Fibroblast of skin of left biceps (primary cell): ENCODE data around the gene ACIN1.

Experiments
- DNase-seq, 2 experiments: peaks; one replicate each; pipeline ENCODE4 v3.0.0-alpha.2; 2013; ENCODE audit warnings: low read depth in 2 of 2

The ACIN1 gene

GRCh38 chr14:23058654-23059504, 36.1 kb downstream of the ACIN1 start:
- DNase-seq = no peak

DNA sequence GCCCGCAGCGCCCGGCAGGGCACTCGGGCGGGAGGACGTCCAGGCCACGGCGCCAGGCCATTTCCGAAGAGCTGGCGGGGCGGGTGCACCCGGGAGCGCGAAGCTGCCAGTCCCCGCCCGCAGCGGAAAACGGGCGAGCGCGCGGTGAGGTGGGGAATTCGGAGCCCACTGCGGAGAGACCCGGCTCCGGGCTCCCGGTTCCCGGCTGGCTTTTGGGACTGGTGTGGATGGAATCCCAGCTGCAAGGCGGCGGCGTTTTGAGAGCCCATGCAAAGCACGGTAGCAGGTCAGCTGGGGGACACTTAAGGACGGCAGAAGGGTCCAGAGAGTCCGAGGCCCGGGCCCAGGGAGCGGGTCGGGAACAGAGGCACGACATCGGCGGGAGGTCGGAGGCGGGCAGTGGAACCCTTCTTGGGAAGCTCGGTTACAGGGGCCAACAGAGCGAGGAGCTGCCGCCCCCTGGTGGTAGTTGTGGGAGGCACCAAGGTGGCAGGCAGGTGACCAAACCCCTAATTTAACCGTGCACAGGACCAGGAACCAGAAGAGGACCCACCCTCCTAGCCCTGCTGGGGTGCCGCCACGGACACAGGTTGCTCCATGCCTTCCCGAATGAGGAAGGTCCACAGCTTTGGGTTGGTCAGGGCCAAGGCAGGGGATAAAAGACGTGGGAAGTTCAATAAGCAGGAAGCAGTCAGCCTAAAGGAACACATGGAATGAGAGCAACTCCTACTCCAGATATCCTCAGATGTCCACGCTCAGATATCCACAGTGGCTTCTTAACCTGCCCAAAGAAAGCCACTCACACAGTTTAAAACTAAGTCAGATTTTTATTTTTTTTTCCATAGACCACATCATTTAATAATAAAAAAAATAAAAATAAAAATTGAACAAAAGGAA, 36.9 kb downstream of the ACIN1 start:
- peak; percentile 28 to 44 for DNase-seq

GRCh38 chr14:23056956-23057756, 37.8 kb downstream of the ACIN1 start, which contains the start of gene CDH24:
TSS of gene CDH24 (minus strand) at chr14:23057520. CDS start at chr14:23055733, 1,787 bp downstream.
- DNase-seq = peak in 1 of 2 experiments; percentile 32

DNA sequence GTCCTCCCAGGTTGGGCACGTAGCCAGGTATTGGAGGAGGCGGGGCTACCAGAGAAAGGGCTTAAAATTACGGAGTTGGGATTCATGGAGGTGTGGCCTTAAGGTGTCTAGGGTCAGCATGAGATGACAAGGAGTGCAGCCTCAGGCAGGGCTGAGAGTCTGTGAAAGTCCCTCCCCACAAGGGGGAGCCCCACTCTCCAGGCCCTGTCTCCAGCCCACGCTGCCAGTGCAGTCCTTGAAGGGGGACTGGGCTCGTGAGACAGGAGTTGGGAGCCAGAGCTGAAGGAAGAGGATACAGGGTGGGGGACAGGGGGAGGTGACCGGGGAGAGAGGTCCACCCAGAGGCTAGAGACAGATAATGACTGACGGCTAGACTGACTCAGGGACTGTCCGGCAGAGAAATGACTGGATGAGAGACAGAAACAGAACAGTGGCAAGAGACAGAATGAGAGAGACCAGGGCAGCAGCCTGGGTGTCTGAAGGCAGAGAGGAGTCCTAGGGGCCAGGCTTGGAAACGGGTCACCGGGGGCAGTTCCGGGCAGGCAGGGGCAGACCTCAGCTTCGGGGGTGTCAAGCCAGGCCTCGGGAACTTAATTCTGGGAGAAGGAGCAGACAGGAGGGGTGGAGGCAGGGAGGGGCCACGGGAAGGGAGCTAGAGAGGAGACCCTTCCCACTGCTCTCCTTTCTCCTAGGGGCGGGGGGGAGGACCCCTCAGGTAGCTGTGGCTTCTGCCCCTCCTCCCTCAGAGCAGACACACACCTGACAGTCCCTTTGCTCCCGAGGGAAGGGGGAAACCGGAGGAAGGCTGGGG, 38.6 kb downstream of the ACIN1 start:
- DNase-seq = no peak

GRCh38 chr14:23055621-23056144, 39.3 kb downstream of the ACIN1 start:
- no peak for DNase-seq

GRCh38 chr14:23055147-23055550, 39.8 kb downstream of the ACIN1 start:
- DNase-seq = no peak

- no peak for DNase-seq
These were observed 40.7 kb downstream of the ACIN1 start for GRCh38 chr14:23054000-23054811.

DNA sequence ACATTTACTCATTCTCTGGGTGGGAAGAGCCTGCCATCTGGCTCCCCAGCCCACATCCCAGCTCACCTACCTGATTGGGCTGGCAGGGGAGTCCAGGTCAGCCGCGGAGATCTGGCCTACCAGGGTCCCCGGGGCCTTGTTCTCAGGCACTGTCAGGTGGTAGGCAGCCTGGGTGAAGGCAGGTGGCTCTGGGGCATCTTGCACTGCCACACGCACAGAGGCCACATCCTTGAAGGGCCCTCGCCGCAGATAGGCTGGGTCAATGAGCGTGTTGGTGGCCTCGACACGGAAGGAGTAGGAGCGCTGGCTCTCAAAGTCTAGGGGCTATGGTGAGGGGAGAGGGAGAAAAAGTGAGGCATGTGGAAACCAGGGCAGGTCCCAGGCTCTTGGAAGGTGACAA, 41.5 kb downstream of the ACIN1 start:
- DNase-seq = no peak

DNA sequence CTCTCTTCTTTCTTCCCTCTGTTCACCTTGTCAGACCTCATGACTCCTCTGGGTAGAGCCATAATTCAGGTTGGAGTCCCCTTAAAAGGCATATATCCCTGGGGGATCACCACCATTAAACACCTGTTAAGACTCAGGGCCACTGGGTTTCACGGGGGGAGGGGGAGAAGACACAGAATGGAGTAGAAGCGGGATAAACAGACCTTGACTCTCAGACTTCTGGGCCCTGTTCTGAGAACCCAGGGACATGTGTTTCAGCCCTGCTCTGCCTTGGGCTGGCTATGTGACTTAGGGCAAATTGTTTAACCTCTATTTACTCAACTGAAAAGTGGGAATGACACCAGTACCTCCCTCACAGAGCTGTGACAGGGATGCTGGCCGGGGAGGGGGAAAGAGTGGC, 42.3 kb downstream of the ACIN1 start:
- no peak for DNase-seq

GRCh38 chr14:23052182-23052623, 42.7 kb downstream of the ACIN1 start:
- DNase-seq = no peak

DNA sequence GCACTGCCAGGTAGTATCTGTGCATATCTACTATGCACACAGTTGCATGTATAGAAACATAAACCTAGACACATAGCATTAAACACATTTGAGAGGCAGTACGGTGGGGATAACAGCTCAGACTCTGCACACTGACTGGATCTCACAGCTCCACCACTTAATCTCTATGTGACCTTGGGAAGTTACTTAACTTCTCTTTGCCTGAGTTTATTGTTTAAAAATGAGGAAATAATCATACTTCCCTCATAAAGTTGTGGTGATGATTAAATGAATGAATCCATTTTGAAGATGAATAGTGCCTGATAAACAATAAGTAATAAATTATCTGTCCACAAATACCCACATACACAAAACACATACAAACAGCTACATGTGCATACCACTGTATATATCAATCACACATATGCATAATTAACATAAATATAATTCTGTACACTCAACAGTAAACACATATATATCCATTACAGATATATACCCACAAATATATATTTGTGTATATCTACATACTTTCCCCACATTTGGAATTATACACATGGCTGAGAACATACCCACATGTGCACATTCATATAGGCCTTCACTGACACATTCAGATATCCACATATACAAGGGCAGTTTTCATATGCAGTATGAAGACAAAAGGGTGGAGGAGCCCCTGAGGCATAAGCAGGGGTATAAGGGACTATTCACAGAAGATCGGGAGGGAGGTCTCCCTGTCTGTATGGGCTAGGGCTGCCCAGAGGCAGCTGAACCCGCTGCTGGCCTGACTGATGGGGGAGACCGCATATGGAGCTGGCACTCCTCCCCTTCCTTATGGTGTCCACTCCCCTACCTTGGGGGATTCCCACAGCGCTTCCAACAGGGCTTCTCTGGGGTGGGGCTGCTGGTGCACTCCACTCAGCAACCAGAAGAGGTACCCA, 43.5 kb downstream of the ACIN1 start:
- DNase-seq = no peak

DNA sequence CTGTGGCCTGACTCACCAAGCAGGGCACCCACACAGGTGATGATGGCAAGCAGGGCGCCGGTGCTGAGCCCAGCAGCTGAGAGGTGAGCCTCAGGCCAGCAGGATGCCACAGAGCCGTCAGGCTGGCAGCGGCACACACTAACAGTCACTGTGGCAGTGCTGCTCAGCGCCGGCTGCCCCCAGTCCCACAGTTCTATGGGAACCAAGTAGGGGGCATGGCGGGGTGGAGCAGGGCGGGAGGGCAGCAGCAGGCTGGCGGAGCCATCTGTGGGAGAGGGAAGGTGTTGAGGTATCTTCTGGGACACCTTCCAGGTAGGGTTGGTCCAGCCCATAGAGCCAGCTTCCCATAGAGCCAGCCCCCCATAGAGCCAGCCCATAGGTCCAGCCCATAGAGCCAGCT, 45.9 kb downstream of the ACIN1 start:
- DNase-seq = no peak

- DNase-seq = no peak
These were observed 46.9 kb downstream of the ACIN1 start for GRCh38 chr14:23047751-23048693.

GRCh38 chr14:23047034-23047634, 47.8 kb downstream of the ACIN1 start:
- no peak for DNase-seq

- no peak for DNase-seq
These were observed 49.2 kb downstream of the ACIN1 start for GRCh38 chr14:23045419-23046357.

DNA sequence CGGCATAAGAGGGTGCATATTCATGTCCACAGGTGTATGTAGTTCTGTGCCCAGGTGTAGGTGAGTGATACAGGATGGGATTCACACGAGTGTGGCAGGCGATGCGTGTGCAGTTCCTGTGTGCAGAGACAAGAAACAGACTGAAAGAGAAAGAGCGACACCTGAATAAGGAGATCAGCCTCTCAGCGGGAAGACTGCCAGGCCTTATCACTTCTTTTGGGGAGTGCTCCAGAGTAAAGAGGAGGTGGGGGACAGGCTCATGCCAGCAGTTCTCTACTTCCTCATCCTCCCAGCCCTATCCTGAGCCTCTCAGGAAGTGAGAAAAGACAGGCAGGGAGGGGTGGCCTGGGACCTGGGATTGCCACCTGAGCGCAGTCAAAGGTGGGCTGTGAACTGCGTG, 50.1 kb downstream of the ACIN1 start:
- DNase-seq = no peak
